H1 (cell line): Measurements from ENCODE around the gene ADGRA3. TPM values are rescaled to one million over a fixed set of nuclear protein-coding genes. Genes with fewer than 3 reads are reported as not detected.

ENCODE experiments used
- BACH1 ChIP-seq: IDR thresholded peaks from 2 replicates; pipeline ENCODE4 v1.6.1; 2012; ENCODE audit warnings: low read length, improper control_type of control experiment
- BRCA1 ChIP-seq: IDR thresholded peaks from 2 replicates; pipeline ENCODE4 v1.6.1; 2012; ENCODE audit warnings: low read depth, low read length, improper control_type of control experiment
- CBX5 ChIP-seq: fragments of 300-800, 300-1000 bp; sonication (generic); IDR thresholded peaks from 2 replicates; pipeline ENCODE4 v1.7.1; 2016; ENCODE audit warnings: antibody characterized with exemption, low read length, low read depth
- CHD7 ChIP-seq: fragments of 300-600 bp; sonication (generic); IDR thresholded peaks from 2 replicates; pipeline ENCODE4 v1.7.1; 2012; ENCODE audit warnings: low read length, moderate library complexity, mild to moderate bottlenecking, inconsistent platforms; ENCODE audit not compliant: insufficient replicate concordance
- EZH2 ChIP-seq: fragments of 200-600 bp; sonication (generic); IDR thresholded peaks from 2 replicates; pipeline ENCODE4 v1.7.1; 2012; ENCODE audit warnings: low read depth, mild to moderate bottlenecking, moderate library complexity, low read length, inconsistent platforms; ENCODE audit not compliant: severe bottlenecking
- KDM4A ChIP-seq: IDR thresholded peaks from one replicate; pipeline ENCODE4 v1.7.1; 2012; ENCODE audit warnings: low read depth, mild to moderate bottlenecking, moderate library complexity, low read length, inconsistent platforms; ENCODE audit not compliant: severe bottlenecking
- KDM5A ChIP-seq: fragments of 200-600 bp; IDR thresholded peaks from 2 replicates; pipeline ENCODE4 v1.7.1; 2012; ENCODE audit warnings: mild to moderate bottlenecking, low read length, inconsistent platforms, mixed read lengths
- SIN3A ChIP-seq, 2 experiments: IDR thresholded peaks in 1 of 2; conservative IDR thresholded peaks in 1 of 2; 2 replicates each; pipeline ENCODE4 v1.6.1; 2011 to 2012; ENCODE audit warnings: low read length in 2 of 2, improper control_type of control experiment in 1 of 2, low read depth in 1 of 2, mild to moderate bottlenecking in 1 of 2
- USF2 ChIP-seq: IDR thresholded peaks from 2 replicates; pipeline ENCODE4 v1.6.1; 2011; ENCODE audit warnings: low read length, improper control_type of control experiment
- YY1 ChIP-seq: IDR thresholded peaks from 2 replicates; pipeline ENCODE4 v1.6.1; 2011; ENCODE audit warnings: low read depth, mild to moderate bottlenecking, low read length
- polyA plus RNA-seq, 7 experiments: library from polyadenylated mRNA; depleted of rRNA in 3 of 7; stranded (reverse) in 5 of 7; unstranded in 2 of 7; fragments of >200 nt in 5 of 7; fragments of 200-250 nt in 2 of 7; gene quantifications; 1 replicate in 5 of 7; 2 replicates in 1 of 7; 4 replicates in 1 of 7; pipeline versions ENCODE4 v1.2.1 to v1.2.3, GENCODE V29; 2011 to 2013; ENCODE audit warnings: missing spikeins in 2 of 7, mixed read lengths in 2 of 7
- total RNA-seq: library from RNA; stranded (reverse); fragmentation: NEBNext Ultra II Directional; extraction: Animal tissue kit (Norgen Biotek cat#: 25700); gene quantifications from 2 replicates; pipeline ENCODE4 v1.2.1, GENCODE V29; 2021

ADGRA3 gene
- total and polyA plus RNA-seq, 2 of the 8 experiments (the other 6 are each of a cell fraction or from before 2014, with no cell fraction given) = 31.5 to 63.0 TPM

- TF ChIP-seq CHD7 (no peak), EZH2 (no peak), SIN3A (conservative IDR thresholded peaks at IDR 0.05 in 1 of 2, IDR thresholded peaks at IDR 0.05 in 1 of 2; ENCODE audit: low read depth in 1 of 2, low read length in 2 of 2) (no peak), KDM4A (no peak), CBX5 (no peak), USF2 (no peak), BACH1 (no peak), KDM5A (no peak), YY1 (no peak), BRCA1 (no peak)
Observed at GRCh38 chr4:22458098-22458497, 57.8 kb downstream of the ADGRA3 start (continued).
